Measurements from ENCODE around the gene SCRN1.

Gene SCRN1

GRCh38 chr7:29877196-29877595 lies 112.4 kb downstream of the SCRN1 start:
- H2BK12ac ChIP-seq (ENCODE audit: low read length): no peak overlapping the region
- H3K14ac ChIP-seq (ENCODE audit: low read length): no peak overlapping the region
- H3K9ac ChIP-seq (ENCODE audit: low read length): no peak overlapping the region
- no peak overlapping the region for H3K23ac ChIP-seq (ENCODE audit: low read length)
- no peak overlapping the region for H2AFZ ChIP-seq (ENCODE audit: insufficient read depth, low read length, poor library complexity)
- no peak overlapping the region for H4K91ac ChIP-seq (ENCODE audit: low read depth, low read length)
- H3K79me2 ChIP-seq (ENCODE audit: control insufficient read depth, insufficient read depth, low read length, poor library complexity): no peaks in the 10 kb centered on the region
- no peak overlapping the region for H3K4ac ChIP-seq (ENCODE audit: low read depth, low read length)
- H3K27me3 ChIP-seq (ENCODE audit: insufficient read depth, low read length): no peaks in the 10 kb centered on the region
- no peaks in the 10 kb centered on the region for H3K36me3 ChIP-seq (ENCODE audit: control insufficient read depth in 1 of 2, insufficient read depth in 2 of 2, low read length in 2 of 2)
- no peak overlapping the region for H3K27ac ChIP-seq (ENCODE audit: low read depth, low read length)
- no peak overlapping the region for H3K18ac ChIP-seq (ENCODE audit: low read length)
- WGBS (ENCODE audit: extremely low coverage, insufficient coverage, insufficient read length): no CpG with 5 or more reads among the region's 3 CpGs
- H3K79me1 ChIP-seq (ENCODE audit: low read length): no peaks in the 10 kb centered on the region
- no peak overlapping the region for H3K4me3 ChIP-seq (ENCODE audit: low read depth, low read length)
- no peak overlapping the region for H2AK5ac ChIP-seq (ENCODE audit: low read length)
- no peak overlapping the region for H4K8ac ChIP-seq (ENCODE audit: low read depth, low read length)
- DNase-seq: peak in 1 of 2 donors; percentile 73
- no peaks in the 10 kb centered on the region for H3K4me1 ChIP-seq (ENCODE audit: control insufficient read depth in 1 of 2, insufficient read depth in 2 of 2, low read length in 2 of 2)
- H2BK120ac ChIP-seq (ENCODE audit: insufficient read depth, low read length, poor library complexity): no peak overlapping the region
- H2BK5ac ChIP-seq (ENCODE audit: low read depth, low read length, poor library complexity): no peak overlapping the region
- H3K9me3 ChIP-seq (ENCODE audit: insufficient read depth, low read depth, low read length): peaks cover 2% of the 10 kb centered on the region
- H4K12ac ChIP-seq (ENCODE audit: low read depth, low read length): no peak overlapping the region
- H3K4me2 ChIP-seq (ENCODE audit: low read length): no peak overlapping the region

DNA sequence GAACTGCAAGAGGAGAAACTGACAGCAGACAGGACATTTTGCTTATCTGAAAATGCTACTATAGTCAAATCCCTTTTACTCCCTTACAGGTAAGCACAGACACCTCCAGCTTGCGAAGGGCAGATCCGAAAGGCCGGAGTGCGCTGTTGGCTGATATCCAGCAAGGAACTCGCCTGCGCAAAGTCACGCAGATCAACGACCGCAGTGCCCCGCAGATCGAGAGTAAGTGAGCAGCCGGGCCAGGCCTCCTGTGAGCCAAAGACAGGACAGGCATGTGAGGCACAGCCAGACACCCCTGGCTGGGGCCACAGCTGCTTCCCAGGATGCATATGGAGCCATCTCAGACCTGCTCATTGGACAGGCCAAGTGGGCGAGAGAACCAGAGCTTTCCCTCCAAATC lies 113.9 kb downstream of the SCRN1 start:
- H3K9me3 ChIP-seq (ENCODE audit: insufficient read depth, low read depth, low read length): peaks cover under 1% of the 10 kb centered on the region
- H2BK12ac ChIP-seq (ENCODE audit: low read length): no peak overlapping the region
- no CpG with 5 or more reads among the region's 13 CpGs for WGBS (ENCODE audit: extremely low coverage, insufficient coverage, insufficient read length)
- H3K9ac ChIP-seq (ENCODE audit: low read length): no peak overlapping the region
- no peak overlapping the region for H3K14ac ChIP-seq (ENCODE audit: low read length)
- H4K91ac ChIP-seq (ENCODE audit: low read depth, low read length): no peak overlapping the region
- no peak for DNase-seq
- H3K36me3 ChIP-seq (ENCODE audit: control insufficient read depth in 1 of 2, insufficient read depth in 2 of 2, low read length in 2 of 2): no peaks in the 10 kb centered on the region
- H4K8ac ChIP-seq (ENCODE audit: low read depth, low read length): no peak overlapping the region
- H3K18ac ChIP-seq (ENCODE audit: low read length): no peak overlapping the region
- H3K4ac ChIP-seq (ENCODE audit: low read depth, low read length): no peak overlapping the region
- H3K27ac ChIP-seq (ENCODE audit: low read depth, low read length): no peak overlapping the region
- no peaks in the 10 kb centered on the region for H3K79me1 ChIP-seq (ENCODE audit: low read length)
- H2AK5ac ChIP-seq (ENCODE audit: low read length): no peak overlapping the region
- H2BK120ac ChIP-seq (ENCODE audit: insufficient read depth, low read length, poor library complexity): no peak overlapping the region
- H3K23ac ChIP-seq (ENCODE audit: low read length): no peak overlapping the region
- no peaks in the 10 kb centered on the region for H3K79me2 ChIP-seq (ENCODE audit: control insufficient read depth, insufficient read depth, low read length, poor library complexity)
- H3K4me3 ChIP-seq (ENCODE audit: low read depth, low read length): no peak overlapping the region
- no peak overlapping the region for H2AFZ ChIP-seq (ENCODE audit: insufficient read depth, low read length, poor library complexity)
- no peaks in the 10 kb centered on the region for H3K4me1 ChIP-seq (ENCODE audit: control insufficient read depth in 1 of 2, insufficient read depth in 2 of 2, low read length in 2 of 2)
- no peak overlapping the region for H2BK5ac ChIP-seq (ENCODE audit: low read depth, low read length, poor library complexity)
- H3K4me2 ChIP-seq (ENCODE audit: low read length): no peak overlapping the region
- H3K27me3 ChIP-seq (ENCODE audit: insufficient read depth, low read length): no peaks in the 10 kb centered on the region
- no peak overlapping the region for H4K12ac ChIP-seq (ENCODE audit: low read depth, low read length)

DNA sequence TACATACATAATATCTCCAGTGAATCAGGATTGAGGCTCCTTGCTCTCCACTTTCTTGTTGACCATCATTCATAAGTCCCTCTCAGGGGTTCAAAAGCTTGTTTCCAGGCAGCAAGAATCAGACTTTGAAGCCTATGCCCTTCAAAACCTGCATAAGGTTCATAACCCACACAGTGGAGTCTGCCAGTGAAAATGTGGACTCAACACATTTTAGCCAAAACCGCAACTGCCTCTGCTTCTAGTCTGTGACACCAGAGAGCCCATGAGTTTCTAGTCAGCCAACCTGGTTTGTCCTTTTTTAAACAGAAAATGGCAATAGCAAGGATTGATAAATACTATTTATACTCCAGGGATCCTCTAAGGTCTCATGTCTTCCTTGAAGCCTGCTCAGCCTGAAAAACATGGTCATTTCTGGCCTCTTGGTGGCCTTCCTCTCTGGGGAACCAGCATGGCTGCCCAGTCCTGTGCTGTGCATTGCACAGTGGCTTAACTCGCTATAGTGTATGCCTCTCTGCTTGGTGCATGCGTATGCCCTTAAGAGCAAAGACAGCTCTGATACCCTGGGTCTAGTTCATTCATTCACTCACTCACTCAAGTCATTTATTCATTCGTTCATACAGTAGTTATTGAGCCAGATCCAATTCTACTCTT lies 115.8 kb downstream of the SCRN1 start:
- H3K4me2 ChIP-seq (ENCODE audit: low read length): no peak overlapping the region
- H4K8ac ChIP-seq (ENCODE audit: low read depth, low read length): no peak overlapping the region
- H2BK12ac ChIP-seq (ENCODE audit: low read length): no peak overlapping the region
- H3K4me1 ChIP-seq (ENCODE audit: control insufficient read depth in 1 of 2, insufficient read depth in 2 of 2, low read length in 2 of 2): no peaks in the 10 kb centered on the region
- H3K14ac ChIP-seq (ENCODE audit: low read length): no peak overlapping the region
- DNase-seq: peak in 1 of 2 donors; percentile 20
- H2AK5ac ChIP-seq (ENCODE audit: low read length): no peak overlapping the region
- H2AFZ ChIP-seq (ENCODE audit: insufficient read depth, low read length, poor library complexity): no peak overlapping the region
- H4K91ac ChIP-seq (ENCODE audit: low read depth, low read length): no peak overlapping the region
- H2BK120ac ChIP-seq (ENCODE audit: insufficient read depth, low read length, poor library complexity): no peak overlapping the region
- H3K9me3 ChIP-seq (ENCODE audit: insufficient read depth, low read depth, low read length): no peaks in the 10 kb centered on the region
- no peak overlapping the region for H3K4me3 ChIP-seq (ENCODE audit: low read depth, low read length)
- no peaks in the 10 kb centered on the region for H3K79me2 ChIP-seq (ENCODE audit: control insufficient read depth, insufficient read depth, low read length, poor library complexity)
- H3K79me1 ChIP-seq (ENCODE audit: low read length): no peaks in the 10 kb centered on the region
- H3K27me3 ChIP-seq (ENCODE audit: insufficient read depth, low read length): no peaks in the 10 kb centered on the region
- H3K18ac ChIP-seq (ENCODE audit: low read length): no peak overlapping the region
- no peak overlapping the region for H4K12ac ChIP-seq (ENCODE audit: low read depth, low read length)
- H3K27ac ChIP-seq (ENCODE audit: low read depth, low read length): no peak overlapping the region
- WGBS (ENCODE audit: extremely low coverage, insufficient coverage, insufficient read length): no CpG with 5 or more reads among the region's 4 CpGs
- no peaks in the 10 kb centered on the region for H3K36me3 ChIP-seq (ENCODE audit: control insufficient read depth in 1 of 2, insufficient read depth in 2 of 2, low read length in 2 of 2)
- H3K4ac ChIP-seq (ENCODE audit: low read depth, low read length): no peak overlapping the region
- no peak overlapping the region for H3K9ac ChIP-seq (ENCODE audit: low read length)
- no peak overlapping the region for H2BK5ac ChIP-seq (ENCODE audit: low read depth, low read length, poor library complexity)
- no peak overlapping the region for H3K23ac ChIP-seq (ENCODE audit: low read length)

- no peaks in the 10 kb centered on the region for H3K9me3 ChIP-seq (ENCODE audit: insufficient read depth, low read depth, low read length)
- H3K79me1 ChIP-seq (ENCODE audit: low read length): no peaks in the 10 kb centered on the region
- H3K4me2 ChIP-seq (ENCODE audit: low read length): no peak overlapping the region
- H3K79me2 ChIP-seq (ENCODE audit: control insufficient read depth, insufficient read depth, low read length, poor library complexity): no peaks in the 10 kb centered on the region
- no peak overlapping the region for H3K27ac ChIP-seq (ENCODE audit: low read depth, low read length)
- H3K23ac ChIP-seq (ENCODE audit: low read length): no peak overlapping the region
- H4K8ac ChIP-seq (ENCODE audit: low read depth, low read length): no peak overlapping the region
- no peak overlapping the region for H3K14ac ChIP-seq (ENCODE audit: low read length)
- H2AK5ac ChIP-seq (ENCODE audit: low read length): no peak overlapping the region
- no peaks in the 10 kb centered on the region for H3K27me3 ChIP-seq (ENCODE audit: insufficient read depth, low read length)
- H2BK12ac ChIP-seq (ENCODE audit: low read length): no peak overlapping the region
- no peak overlapping the region for H3K9ac ChIP-seq (ENCODE audit: low read length)
- DNase-seq: peak; percentile 72 to 95
- no CpG with 5 or more reads among the region's 5 CpGs for WGBS (ENCODE audit: extremely low coverage, insufficient coverage, insufficient read length)
- H2BK120ac ChIP-seq (ENCODE audit: insufficient read depth, low read length, poor library complexity): no peak overlapping the region
- H3K4me3 ChIP-seq (ENCODE audit: low read depth, low read length): no peak overlapping the region
- H3K4ac ChIP-seq (ENCODE audit: low read depth, low read length): no peak overlapping the region
- no peaks in the 10 kb centered on the region for H3K4me1 ChIP-seq (ENCODE audit: control insufficient read depth in 1 of 2, insufficient read depth in 2 of 2, low read length in 2 of 2)
- H4K12ac ChIP-seq (ENCODE audit: low read depth, low read length): no peak overlapping the region
- H2AFZ ChIP-seq (ENCODE audit: insufficient read depth, low read length, poor library complexity): no peak overlapping the region
- no peak overlapping the region for H2BK5ac ChIP-seq (ENCODE audit: low read depth, low read length, poor library complexity)
- H3K18ac ChIP-seq (ENCODE audit: low read length): no peak overlapping the region
- no peak overlapping the region for H4K91ac ChIP-seq (ENCODE audit: low read depth, low read length)
- no peaks in the 10 kb centered on the region for H3K36me3 ChIP-seq (ENCODE audit: control insufficient read depth in 1 of 2, insufficient read depth in 2 of 2, low read length in 2 of 2)
Measured at GRCh38 chr7:29871787-29872398, 117.7 kb downstream of the SCRN1 start.

Measured in trophoblast cell (in vitro differentiated cells and primary cell).